ENCODE data around the gene TIMM44.

- TF ChIP-seq, protein P1, sequence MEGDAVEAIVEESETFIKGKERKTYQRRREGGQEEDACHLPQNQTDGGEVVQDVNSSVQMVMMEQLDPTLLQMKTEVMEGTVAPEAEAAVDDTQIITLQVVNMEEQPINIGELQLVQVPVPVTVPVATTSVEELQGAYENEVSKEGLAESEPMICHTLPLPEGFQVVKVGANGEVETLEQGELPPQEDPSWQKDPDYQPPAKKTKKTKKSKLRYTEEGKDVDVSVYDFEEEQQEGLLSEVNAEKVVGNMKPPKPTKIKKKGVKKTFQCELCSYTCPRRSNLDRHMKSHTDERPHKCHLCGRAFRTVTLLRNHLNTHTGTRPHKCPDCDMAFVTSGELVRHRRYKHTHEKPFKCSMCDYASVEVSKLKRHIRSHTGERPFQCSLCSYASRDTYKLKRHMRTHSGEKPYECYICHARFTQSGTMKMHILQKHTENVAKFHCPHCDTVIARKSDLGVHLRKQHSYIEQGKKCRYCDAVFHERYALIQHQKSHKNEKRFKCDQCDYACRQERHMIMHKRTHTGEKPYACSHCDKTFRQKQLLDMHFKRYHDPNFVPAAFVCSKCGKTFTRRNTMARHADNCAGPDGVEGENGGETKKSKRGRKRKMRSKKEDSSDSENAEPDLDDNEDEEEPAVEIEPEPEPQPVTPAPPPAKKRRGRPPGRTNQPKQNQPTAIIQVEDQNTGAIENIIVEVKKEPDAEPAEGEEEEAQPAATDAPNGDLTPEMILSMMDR (IDR thresholded peaks at IDR 0.05; ENCODE audit: low read depth, low read length, missing input control), result no peak
- TF ChIP-seq EGR1 (IDR thresholded peaks at IDR 0.05; ENCODE audit: low read depth in 2 of 2) (no peak), FOXA1 (IDR thresholded peaks at IDR 0.05) (no peak), SP1 (IDR thresholded peaks at IDR 0.05) (no peak)
Observed at GRCh38 chr19:7955696-7956095, 12.2 kb upstream of the TIMM44 start.
